Measurements from ENCODE around the gene PSMG3.

PSMG3 gene

GRCh38 chr7:1569833-1570632 is at the start of gene PSMG3:
TSS of gene PSMG3 (minus strand) at chr7:1570032. CDS start at chr7:1569339, 693 bp downstream.
- peak; percentile 75 for DNase-seq

DNA sequence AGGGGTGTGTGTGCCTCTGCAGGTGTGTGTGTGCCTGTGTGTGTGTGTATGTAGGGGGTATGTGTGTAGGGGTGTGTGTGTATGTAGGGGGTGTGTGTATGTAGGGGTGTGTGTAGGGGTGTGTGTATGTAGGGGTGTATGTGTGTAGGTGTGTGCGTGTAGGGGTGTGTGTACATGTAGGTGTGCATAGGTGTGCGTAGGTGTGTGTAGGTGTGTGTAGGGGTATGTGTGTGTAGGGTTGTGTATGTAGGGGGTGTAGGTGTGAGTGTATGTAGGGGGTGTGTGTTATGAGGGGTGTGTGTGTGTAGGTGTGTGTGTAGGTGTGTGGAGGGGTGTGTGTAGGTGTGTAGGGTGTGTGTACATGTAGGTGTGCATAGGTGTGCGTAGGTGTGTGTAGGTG is 48.6 kb upstream of the PSMG3 start:
- DNase-seq: no peak

DNA sequence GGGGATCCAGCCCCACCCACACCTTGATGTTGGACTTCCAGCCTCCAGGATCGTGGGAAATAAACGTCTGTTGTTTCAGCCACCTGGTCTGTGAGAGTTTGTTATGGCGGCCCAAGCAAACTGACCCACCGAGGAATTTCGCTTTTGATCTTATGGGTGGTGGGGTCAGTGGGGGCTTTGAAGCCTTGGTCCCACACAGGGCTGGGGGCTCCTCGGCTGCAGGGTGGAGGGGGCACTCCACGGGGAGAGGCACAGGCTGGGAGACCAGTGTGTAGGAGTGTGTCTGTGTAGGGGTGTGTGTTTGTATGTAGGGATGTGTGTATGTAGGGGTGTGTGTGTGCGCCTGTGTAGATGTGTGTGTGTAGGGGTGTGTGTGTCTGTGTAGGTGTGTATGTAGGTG is 48.1 kb upstream of the PSMG3 start:
- DNase-seq: no peak

- no peak for DNase-seq
These were observed 46.9 kb upstream of the PSMG3 start for GRCh38 chr7:1616741-1617140.

DNA sequence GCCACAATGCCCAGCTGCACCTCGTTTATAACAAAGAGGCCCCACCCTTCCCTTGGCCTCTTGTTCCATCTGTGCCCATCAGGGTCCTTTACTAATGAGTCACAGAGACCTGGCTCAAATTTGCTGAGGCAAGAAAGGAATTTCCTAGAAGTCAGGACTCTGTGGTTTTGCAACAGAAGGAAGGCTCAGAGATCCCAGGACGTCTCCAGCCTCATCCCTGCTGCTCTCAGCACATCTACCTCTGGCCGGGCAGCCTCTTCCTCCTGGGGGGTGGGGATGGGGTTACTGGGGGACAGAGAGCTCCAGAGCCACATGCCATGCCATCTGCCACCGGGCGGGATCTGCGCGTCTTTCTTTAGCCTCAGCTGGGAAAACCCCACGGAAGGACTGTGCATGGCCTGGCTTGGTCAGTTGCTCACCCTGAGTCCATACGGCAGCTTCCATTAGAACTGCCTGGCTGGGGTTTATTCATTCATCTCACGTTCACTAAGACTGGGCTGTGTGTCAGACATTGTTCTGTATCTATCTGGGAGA is 41.9 kb upstream of the PSMG3 start:
- DNase-seq: no peak

DNA sequence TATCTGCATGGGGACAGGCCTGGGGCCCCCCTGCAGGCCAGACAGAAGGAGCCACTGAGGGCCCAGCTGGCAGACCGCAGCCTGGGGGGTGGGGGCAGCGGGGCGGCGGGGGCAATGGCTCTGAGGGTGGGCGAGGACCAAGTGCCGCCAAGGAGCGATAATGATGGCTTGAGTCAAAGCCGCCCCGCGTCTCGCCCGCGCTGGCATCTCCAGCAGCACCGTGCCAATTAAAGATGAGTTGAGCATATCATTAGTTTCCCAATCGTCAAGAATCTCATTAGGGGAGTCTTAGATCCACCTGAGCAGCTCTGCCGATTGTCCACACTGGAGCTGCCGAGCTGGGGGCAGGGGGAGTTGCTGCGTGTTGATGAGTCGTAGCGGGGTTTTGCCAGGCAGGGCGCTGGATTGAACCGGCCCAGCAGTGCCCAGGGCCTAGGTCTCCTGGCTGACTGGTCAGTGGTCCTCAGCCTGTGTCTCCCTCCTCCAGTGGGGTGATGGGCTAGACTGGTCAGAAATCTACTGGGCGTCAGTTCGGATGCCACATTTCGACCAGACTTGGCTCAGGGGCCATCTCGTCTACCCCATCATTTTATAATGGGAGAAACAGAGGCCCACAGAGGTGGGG is 41.0 kb upstream of the PSMG3 start:
- DNase-seq: no peak

GRCh38 chr7:1610013-1610677 is 40.3 kb upstream of the PSMG3 start:
- no peak for DNase-seq

DNA sequence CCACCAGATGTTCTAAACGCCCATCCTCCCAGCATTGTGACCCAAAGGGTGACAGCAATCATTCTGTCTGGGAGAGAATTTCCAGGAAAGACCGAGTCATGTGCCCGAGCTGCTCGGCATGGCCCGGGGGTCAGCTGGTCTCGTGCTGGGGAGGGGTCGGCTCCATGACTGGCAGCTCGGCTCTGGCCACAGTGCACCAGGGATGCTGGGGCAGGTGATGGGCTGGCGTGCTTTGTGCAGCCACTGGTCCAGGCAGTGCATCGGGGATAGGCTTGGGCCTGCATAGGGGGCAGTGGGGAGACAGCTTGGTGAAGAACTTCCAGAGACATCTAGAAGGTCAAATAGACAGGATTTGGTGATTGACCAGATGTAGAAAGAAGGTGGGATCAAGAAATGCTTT is 39.2 kb upstream of the PSMG3 start:
- DNase-seq: no peak

DNA sequence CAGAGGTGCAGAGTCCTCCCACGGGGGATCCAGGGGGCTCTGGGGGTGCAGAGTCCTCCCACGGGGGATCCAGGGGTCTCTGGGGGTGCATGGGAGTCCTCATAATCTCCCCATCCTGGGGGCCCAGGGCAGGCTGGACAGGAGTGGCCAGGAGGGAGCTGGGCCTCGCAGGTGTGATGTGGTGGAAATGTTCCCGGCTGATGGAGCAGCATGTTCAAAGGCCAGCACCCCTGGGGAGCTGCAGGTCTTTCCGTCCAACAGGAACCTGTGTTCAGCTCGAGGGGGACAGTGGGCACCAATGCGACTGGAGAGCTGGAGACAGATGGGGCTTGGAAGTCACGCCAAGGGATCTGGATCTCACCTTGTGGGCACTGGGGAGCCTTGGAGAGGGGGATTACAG is 38.5 kb upstream of the PSMG3 start:
- no peak for DNase-seq

- DNase-seq: no peak
These were observed 37.9 kb upstream of the PSMG3 start for GRCh38 chr7:1607696-1608095.

DNA sequence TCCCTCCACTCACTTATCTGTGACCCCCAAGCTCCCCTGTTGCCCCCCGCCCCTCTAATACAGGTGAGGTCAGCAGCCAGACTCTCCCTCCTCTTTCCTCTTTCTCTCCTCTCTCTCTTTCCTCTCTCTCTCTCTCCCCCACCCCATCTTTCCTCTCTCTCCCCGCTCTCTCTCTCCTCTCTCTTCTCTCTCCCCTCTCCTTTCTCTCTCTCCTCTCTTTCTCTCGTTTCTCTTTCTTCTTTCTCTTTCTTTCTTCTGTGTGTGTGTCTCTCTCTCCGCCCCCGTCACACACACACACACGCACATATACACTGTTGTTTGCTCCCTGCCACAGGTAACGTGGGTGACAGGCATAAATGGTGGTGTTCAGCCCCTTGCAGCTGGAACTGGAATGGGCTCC is 37.2 kb upstream of the PSMG3 start:
- DNase-seq: no peak

DNA sequence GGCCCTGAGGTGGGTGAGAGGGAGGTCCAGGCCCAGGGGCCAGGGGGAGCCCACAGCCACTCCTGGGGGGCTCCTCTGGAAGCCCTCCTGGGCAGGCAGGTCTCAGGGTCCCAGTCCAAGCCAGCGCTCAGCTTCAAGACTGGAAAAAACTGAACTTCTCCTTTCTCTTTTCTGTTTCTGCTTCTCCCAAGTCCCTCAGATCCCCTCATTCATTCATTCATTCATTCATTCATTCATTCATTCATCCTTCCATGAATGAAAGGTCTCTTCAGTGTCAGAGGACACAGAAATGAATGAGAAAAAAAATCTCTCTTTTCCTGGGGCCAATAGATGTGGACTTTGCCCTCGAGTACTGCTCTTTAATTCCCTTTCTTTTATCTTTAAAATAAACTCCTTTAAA is 34.6 kb upstream of the PSMG3 start:
- no peak for DNase-seq

DNA sequence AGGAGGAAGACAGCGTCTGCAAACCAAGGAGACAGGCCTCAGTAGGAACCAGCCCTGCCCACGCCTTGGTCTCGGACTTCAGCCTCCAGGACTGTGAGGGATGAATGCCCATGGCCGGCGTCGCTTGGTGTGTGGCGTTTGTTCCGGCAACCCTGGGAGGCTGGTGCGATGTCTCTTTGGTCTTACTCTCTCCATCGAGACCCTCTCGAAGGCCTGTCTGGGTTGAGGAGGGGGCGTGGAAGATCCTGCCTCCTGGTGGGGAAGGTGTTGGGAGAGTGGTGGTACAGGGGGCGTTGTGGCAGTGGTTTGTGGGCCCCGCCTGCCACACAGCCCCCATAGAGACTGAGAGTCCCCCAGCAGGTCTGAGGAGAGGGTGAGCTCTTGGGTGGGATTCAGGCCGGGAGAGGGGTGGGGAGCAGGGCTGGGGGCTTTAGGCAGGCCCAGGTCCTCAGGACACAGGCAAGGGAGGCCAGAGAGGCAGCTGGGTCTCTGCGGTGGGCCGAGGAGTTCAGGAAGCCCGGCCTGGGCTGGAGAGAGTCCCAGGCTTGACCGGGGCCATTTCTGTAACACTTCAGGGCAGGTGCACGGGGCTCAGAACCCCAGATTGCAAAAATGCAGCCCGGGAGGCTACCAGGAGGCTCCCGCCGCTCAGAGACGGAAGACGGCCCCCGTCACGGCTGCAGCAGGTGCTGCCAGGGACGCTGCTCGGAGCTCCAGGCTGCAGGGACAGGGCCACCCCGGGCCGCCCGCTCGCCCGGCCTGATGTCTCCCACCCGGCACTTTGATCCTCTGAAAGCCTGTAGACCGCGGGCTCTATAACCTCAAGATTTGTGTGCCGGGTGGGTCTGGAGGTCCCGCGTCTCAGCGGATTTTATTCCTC is 33.8 kb upstream of the PSMG3 start:
- no peak for DNase-seq

- no peak for DNase-seq
These were observed 32.6 kb upstream of the PSMG3 start for GRCh38 chr7:1602386-1602785.

DNA sequence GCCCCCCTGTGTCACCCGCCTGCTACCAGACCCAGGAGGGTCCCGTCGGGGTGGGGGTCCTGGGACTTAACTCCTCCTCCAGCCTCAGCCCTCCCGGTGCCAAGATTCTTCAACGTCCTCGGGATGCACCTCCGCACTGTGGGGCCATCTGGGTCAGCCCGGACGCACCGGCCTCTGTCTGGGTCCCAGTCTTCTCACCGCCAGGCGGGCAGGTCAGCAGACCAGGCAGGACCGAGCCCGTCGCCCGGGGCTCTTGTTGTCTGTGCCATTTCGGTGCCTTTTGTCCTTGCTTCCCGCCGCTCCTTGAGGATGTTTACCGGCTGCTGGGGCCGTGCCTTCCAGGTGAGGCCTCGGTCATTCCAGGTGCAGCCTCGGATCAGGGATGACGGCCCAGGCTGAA is 32.1 kb upstream of the PSMG3 start:
- no peak for DNase-seq

DNA sequence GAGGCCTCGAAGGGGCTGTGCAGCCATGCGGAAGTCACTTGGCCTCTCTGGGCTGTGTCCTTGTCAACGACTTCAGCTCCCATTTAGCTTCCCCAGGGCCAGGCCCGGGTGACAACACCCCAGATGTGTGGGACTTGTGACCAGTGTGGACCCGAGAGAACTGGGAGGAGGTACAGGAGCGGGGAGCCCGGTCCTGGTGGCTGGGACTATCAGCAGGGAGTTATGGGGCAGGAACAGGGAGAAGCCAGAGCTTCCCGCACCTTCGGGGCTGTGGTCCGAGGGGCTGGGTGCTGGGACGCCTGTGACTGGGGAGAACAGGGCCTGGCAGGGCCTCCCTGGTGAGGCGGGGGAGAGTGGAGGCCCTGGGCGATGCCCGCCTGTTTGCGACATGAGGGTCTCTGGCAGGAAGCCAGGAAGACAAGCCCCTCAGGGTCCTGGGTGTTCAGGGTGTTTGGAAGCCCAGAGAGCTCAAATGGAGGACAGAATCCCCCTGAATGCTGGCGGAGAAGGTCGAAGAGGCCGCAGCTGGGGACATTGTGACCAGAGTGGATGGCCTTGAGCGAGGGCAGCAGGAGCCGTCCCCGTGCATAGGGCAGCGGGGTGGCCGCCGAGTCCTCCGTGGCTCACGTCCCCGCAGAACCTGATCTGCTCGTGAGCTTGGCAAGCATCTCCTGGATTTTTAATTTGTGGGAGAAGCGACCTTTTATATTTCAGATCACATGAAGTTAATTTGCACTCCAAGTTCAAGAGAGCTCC is 30.0 kb upstream of the PSMG3 start:
- DNase-seq: no peak

DNA sequence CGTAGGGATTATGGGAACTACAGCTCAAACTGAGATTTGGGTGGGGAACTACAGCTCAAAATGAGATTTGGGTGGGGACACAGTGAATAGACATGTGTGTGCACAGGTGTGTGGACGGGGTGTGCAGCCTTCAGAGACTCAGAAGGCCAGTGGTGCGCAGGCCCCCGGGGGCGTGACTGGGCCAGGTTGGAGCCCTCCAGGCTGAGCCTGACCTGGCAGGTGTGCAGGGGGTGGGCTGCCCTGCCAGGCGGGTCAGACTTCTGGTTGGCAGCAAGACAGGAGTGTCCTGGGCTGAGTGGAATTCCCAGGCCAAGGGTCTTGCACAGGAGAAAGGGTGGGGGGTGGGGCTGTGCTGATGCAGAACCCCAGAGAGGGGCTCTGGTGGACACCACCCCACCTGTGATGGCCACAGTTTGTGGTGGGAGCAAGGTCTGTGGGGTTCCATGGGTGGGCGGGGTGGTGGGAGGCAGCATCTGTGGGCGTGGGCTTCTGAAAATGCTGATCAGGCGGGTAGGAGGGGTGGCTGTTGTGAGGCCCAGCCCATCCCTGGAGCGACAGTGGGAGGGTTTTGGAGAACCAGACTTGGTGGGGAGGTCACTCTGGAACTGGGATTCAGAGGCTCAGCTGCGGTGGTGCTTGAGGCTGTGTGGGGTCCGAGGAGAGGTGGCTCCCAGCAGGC is 29.3 kb upstream of the PSMG3 start:
- DNase-seq: no peak

GRCh38 chr7:1598286-1598685 is 28.5 kb upstream of the PSMG3 start:
- no peak for DNase-seq

DNA sequence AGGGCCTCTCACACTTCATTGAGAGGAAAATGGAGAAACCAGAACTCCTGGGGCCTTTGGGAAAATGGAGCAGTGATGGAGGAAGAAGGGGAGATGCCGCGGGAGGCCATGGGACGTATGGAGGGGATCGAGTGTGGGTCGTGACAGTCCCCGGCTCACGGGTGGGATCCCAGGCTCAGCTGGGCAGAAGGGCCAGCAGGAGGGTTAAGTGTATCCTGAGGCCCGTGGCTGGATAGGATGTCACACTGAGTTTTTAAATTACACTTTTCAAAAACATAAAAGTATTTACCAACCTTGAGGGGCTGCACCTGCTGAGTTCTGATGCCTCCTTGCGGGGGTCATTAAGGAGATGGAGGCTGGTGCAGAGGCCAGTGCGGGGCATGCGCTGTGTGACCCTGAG is 28.0 kb upstream of the PSMG3 start:
- no peak for DNase-seq

GRCh38 chr7:1597066-1597760 is 27.4 kb upstream of the PSMG3 start:
- no peak for DNase-seq
